ENCODE measurements around the gene ETV5. TPM values are rescaled to one million over a fixed set of nuclear protein-coding genes. Genes with fewer than 3 reads are reported as not detected.

ETV5 gene
- total RNA-seq, 4 donors from 2014 or later: 6.6 to 12.4 (median 9.5) TPM

GRCh38 chr3:186095561-186096081, 13.3 kb downstream of the ETV5 start:
- no peaks in the 10 kb centered on the region for H3K27me3 ChIP-seq
- H3K4me3 ChIP-seq: no peak overlapping the region
- H3K4me1 ChIP-seq: peaks cover 20 to 26% (median 23%) of the 10 kb centered on the region in 4 donors
- intact Hi-C loops (cut with DNase I): no loop called here
- no peaks in the 10 kb centered on the region for H3K36me3 ChIP-seq
- DNase-seq (ENCODE audit: extremely low spot score): no peak
- no peak overlapping the region for H3K27ac ChIP-seq (replicated peaks in 1 of 4)
- H3K9me3 ChIP-seq: no peaks in the 10 kb centered on the region
- WGBS: 96% methylated on average over 8 of the region's 8 CpGs
- no peak for TF ChIP-seq POLR2AphosphoS5 (IDR thresholded peaks at IDR 0.05)

- Histone ChIP-seq H3K4me3 (no peak overlapping the region), H3K27ac (replicated peaks in 1 of 4) (peak overlapping the region in 1 of 4 donors; percentile 3), H3K9me3 (no peaks in the 10 kb centered on the region), H3K4me1 (peaks cover 20 to 26% (median 23%) of the 10 kb centered on the region in 4 donors), H3K27me3 (no peaks in the 10 kb centered on the region), H3K36me3 (no peaks in the 10 kb centered on the region)
- TF ChIP-seq POLR2A (IDR thresholded peaks at IDR 0.05; ENCODE audit: low read depth): no peak
- no peak for TF ChIP-seq CTCF (IDR thresholded peaks at IDR 0.05)
- no peak for TF ChIP-seq EP300 (IDR thresholded peaks at IDR 0.05)
- no peak for TF ChIP-seq POLR2AphosphoS5 (IDR thresholded peaks at IDR 0.05)
- intact Hi-C loops (cut with DNase I): no loop called here
- 87% methylated on average over 7 of the region's 7 CpGs for WGBS
- DNase-seq (ENCODE audit: extremely low spot score): no peak
Observed at GRCh38 chr3:186094696-186095425, 14.0 kb downstream of the ETV5 start.

- Histone ChIP-seq H3K27me3 (no peaks in the 10 kb centered on the region), H3K27ac (replicated peaks in 1 of 4) (no peak overlapping the region), H3K4me3 (no peak overlapping the region), H3K9me3 (no peaks in the 10 kb centered on the region), H3K36me3 (no peaks in the 10 kb centered on the region), H3K4me1 (peaks cover 20 to 25% (median 23%) of the 10 kb centered on the region in 4 donors)
- WGBS: 75% methylated on average over 5 of the region's 5 CpGs
- TF ChIP-seq POLR2AphosphoS5 (IDR thresholded peaks at IDR 0.05) (no peak), POLR2A (IDR thresholded peaks at IDR 0.05; ENCODE audit: low read depth) (no peak), CTCF (IDR thresholded peaks at IDR 0.05) (no peak), EP300 (IDR thresholded peaks at IDR 0.05) (no peak)
- intact Hi-C loops (cut with DNase I): no loop called here
- DNase-seq (ENCODE audit: extremely low spot score): no peak
Observed at GRCh38 chr3:186094271-186094670, 14.6 kb downstream of the ETV5 start.

- TF ChIP-seq EP300 (IDR thresholded peaks at IDR 0.05): no peak
- TF ChIP-seq POLR2AphosphoS5 (IDR thresholded peaks at IDR 0.05): no peak
- no peak for TF ChIP-seq POLR2A (IDR thresholded peaks at IDR 0.05; ENCODE audit: low read depth)
- TF ChIP-seq CTCF (IDR thresholded peaks at IDR 0.05): no peak
- intact Hi-C loops (cut with DNase I): no loop called here
- no peak for DNase-seq (ENCODE audit: extremely low spot score)
- H3K4me1 ChIP-seq: peaks cover 15 to 20% (median 18%) of the 10 kb centered on the region in 4 donors
- no peaks in the 10 kb centered on the region for H3K9me3 ChIP-seq
- H3K36me3 ChIP-seq: no peaks in the 10 kb centered on the region
- no peak overlapping the region for H3K27ac ChIP-seq (replicated peaks in 1 of 4)
- H3K27me3 ChIP-seq: no peaks in the 10 kb centered on the region
- H3K4me3 ChIP-seq: no peak overlapping the region
- WGBS: 97% methylated on average over 4 of the region's 4 CpGs
Observed at GRCh38 chr3:186093271-186093900, 15.5 kb downstream of the ETV5 start.

- no peaks in the 10 kb centered on the region for H3K36me3 ChIP-seq
- no peak for DNase-seq (ENCODE audit: extremely low spot score)
- H3K4me1 ChIP-seq: peaks cover 8 to 11% (median 10%) of the 10 kb centered on the region in 4 donors
- no peaks in the 10 kb centered on the region for H3K27me3 ChIP-seq
- intact Hi-C loops (cut with DNase I): no loop called here
- TF ChIP-seq EP300 (IDR thresholded peaks at IDR 0.05): no peak
- no peak for TF ChIP-seq POLR2A (IDR thresholded peaks at IDR 0.05; ENCODE audit: low read depth)
- no peak overlapping the region for H3K27ac ChIP-seq (replicated peaks in 1 of 4)
- H3K4me3 ChIP-seq: no peak overlapping the region
- H3K9me3 ChIP-seq: no peaks in the 10 kb centered on the region
- 86% methylated on average over 10 of the region's 10 CpGs for WGBS
Observed at GRCh38 chr3:186092360-186093070, 16.4 kb downstream of the ETV5 start.
